HUES48 (cell line): Measurements from ENCODE around the gene ZC3H12C.
"Not testable (repeated sequence)": the region's sequence is repeated elsewhere in the genome, so short reads cannot be mapped to it uniquely, and the experiment has no call there.

Experiments
- H3K27ac ChIP-seq: one replicate; pipeline ENCODE4 v1.7.0; 2013; ENCODE audit warnings: low read depth, low read length, inconsistent platforms
- H3K27me3 ChIP-seq: 2 replicates; pipeline ENCODE4 v1.6.1; 2013; ENCODE audit warnings: mild to moderate bottlenecking, low read length; ENCODE audit not compliant: control insufficient read depth, insufficient read depth
- H3K36me3 ChIP-seq: 2 replicates; pipeline ENCODE4 v1.6.1; 2013; ENCODE audit warnings: low read length; ENCODE audit not compliant: control insufficient read depth, insufficient read depth
- H3K4me1 ChIP-seq: 2 replicates; pipeline ENCODE4 v1.6.1; 2013; ENCODE audit warnings: mild to moderate bottlenecking, low read length; ENCODE audit not compliant: control insufficient read depth, insufficient read depth
- H3K4me3 ChIP-seq: 2 replicates; pipeline ENCODE4 v1.5.1; 2013; ENCODE audit warnings: mild to moderate bottlenecking, low read depth, low read length
- H3K9ac ChIP-seq: 2 replicates; pipeline ENCODE4 v1.6.1; 2013; ENCODE audit warnings: mild to moderate bottlenecking, low read depth, low read length, moderate library complexity
- H3K9me3 ChIP-seq: 2 replicates; pipeline ENCODE4 v1.6.1; 2013; ENCODE audit warnings: low read length; ENCODE audit not compliant: control insufficient read depth, insufficient read depth

The ZC3H12C gene

GRCh38 chr11:110065189-110065588, 28.0 kb upstream of the ZC3H12C start:
- Histone ChIP-seq H3K9ac (no peak overlapping the region), H3K4me3 (no peak overlapping the region), H3K36me3 (no peaks in the 10 kb centered on the region), H3K27ac (no peak overlapping the region), H3K4me1 (no peaks in the 10 kb centered on the region), H3K9me3 (no peaks in the 10 kb centered on the region), H3K27me3 (no peaks in the 10 kb centered on the region)

- not testable (repeated sequence) for H3K27ac ChIP-seq, H3K27me3 ChIP-seq, H3K9me3 ChIP-seq, H3K9ac ChIP-seq, H3K4me3 ChIP-seq, H3K4me1 ChIP-seq, H3K36me3 ChIP-seq
Measured at GRCh38 chr11:110068001-110068400, 25.2 kb upstream of the ZC3H12C start.

- Histone ChIP-seq H3K27me3 (no peaks in the 10 kb centered on the region), H3K9ac (no peak overlapping the region), H3K4me3 (no peak overlapping the region), H3K36me3 (no peaks in the 10 kb centered on the region), H3K4me1 (no peaks in the 10 kb centered on the region), H3K27ac (no peak overlapping the region), H3K9me3 (no peaks in the 10 kb centered on the region)
Measured at GRCh38 chr11:110069158-110069737, 23.9 kb upstream of the ZC3H12C start.

- Histone ChIP-seq H3K27me3 (no peaks in the 10 kb centered on the region), H3K4me3 (no peak overlapping the region), H3K9ac (no peak overlapping the region), H3K27ac (no peak overlapping the region), H3K4me1 (peaks cover 2% of the 10 kb centered on the region), H3K36me3 (no peaks in the 10 kb centered on the region), H3K9me3 (no peaks in the 10 kb centered on the region)
Measured at GRCh38 chr11:110070176-110070575, 23.0 kb upstream of the ZC3H12C start.

- no peak overlapping the region for H3K9ac ChIP-seq
- H3K9me3 ChIP-seq = no peaks in the 10 kb centered on the region
- H3K36me3 ChIP-seq = no peaks in the 10 kb centered on the region
- H3K4me1 ChIP-seq = peaks cover 12% of the 10 kb centered on the region
- H3K27ac ChIP-seq = no peak overlapping the region
- no peak overlapping the region for H3K4me3 ChIP-seq
- no peaks in the 10 kb centered on the region for H3K27me3 ChIP-seq
Measured at GRCh38 chr11:110071197-110071596, 22.0 kb upstream of the ZC3H12C start.

DNA sequence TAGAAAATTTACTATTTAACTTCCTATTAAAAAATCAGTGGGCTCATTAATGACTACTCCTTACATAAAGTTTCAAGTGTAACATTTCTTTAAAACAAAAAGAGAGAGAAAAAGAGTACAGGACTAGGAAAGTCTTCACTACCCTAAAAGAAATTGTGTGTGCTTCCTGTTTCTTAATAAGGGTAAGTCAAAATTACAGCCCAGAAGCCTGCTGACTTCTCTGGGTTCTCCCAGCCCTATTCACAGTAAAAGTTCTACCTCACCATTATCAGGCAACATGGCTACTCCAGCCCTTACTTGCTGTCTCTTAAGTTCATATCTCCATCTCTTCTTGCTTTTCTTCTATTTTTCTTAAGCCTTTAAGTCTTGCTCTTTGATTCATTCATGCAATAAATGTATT, 20.3 kb upstream of the ZC3H12C start:
- Histone ChIP-seq H3K27me3 (no peaks in the 10 kb centered on the region), H3K27ac (no peak overlapping the region), H3K4me1 (peaks cover 29% of the 10 kb centered on the region), H3K9ac (no peak overlapping the region), H3K9me3 (no peaks in the 10 kb centered on the region), H3K36me3 (no peaks in the 10 kb centered on the region), H3K4me3 (no peak overlapping the region)

GRCh38 chr11:110074499-110074898, 18.7 kb upstream of the ZC3H12C start:
- Histone ChIP-seq H3K4me1 (peaks cover 31% of the 10 kb centered on the region), H3K27ac (no peak overlapping the region), H3K36me3 (no peaks in the 10 kb centered on the region), H3K27me3 (no peaks in the 10 kb centered on the region), H3K4me3 (no peak overlapping the region), H3K9me3 (peaks cover 6% of the 10 kb centered on the region; the same call in 1 of the 2 replicates), H3K9ac (no peak overlapping the region)

DNA sequence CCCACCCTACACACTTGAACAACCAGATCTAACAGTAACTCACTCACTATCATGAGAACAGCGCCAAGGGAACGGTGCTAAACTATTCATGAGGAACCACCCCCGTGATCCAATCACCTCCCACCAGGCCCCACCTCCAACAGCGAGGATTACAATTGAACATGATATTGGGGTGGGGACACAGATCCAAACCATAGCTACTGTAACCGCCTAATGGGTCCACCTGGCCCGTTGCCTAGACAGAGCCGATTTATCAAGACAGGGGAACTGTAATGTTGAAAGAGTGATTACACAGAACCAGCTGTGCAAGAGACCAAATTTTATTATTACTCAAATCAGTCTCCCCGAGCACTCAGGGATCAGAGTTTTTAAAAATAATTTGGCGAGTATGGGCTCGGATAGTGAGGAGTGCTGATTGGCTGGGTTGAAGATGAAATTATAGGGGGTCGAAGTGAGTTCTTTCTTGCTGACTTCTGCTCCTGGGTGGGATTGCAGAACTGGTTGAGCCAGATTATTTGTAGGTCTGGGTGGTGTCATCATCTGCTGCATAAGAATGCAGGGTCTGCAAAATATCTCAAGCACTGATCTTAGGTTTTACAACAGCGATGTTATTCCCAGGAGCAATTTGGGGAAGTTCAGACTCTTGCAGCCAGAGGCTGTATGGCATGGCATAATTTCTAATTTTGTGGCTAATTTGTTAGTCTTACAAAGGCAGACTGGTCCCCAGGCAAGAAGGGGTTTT, 17.9 kb upstream of the ZC3H12C start:
- H3K27me3 ChIP-seq = no peaks in the 10 kb centered on the region
- H3K4me1 ChIP-seq = peaks cover 31% of the 10 kb centered on the region
- peaks cover 6% of the 10 kb centered on the region; the same call in 1 of the 2 replicates for H3K9me3 ChIP-seq
- no peak overlapping the region for H3K27ac ChIP-seq
- H3K9ac ChIP-seq = no peak overlapping the region
- H3K4me3 ChIP-seq = no peak overlapping the region
- no peaks in the 10 kb centered on the region for H3K36me3 ChIP-seq

- peak overlapping the region; percentile 2 for H3K27ac ChIP-seq
Measured at GRCh38 chr11:110075847-110076208, 17.4 kb upstream of the ZC3H12C start.

DNA sequence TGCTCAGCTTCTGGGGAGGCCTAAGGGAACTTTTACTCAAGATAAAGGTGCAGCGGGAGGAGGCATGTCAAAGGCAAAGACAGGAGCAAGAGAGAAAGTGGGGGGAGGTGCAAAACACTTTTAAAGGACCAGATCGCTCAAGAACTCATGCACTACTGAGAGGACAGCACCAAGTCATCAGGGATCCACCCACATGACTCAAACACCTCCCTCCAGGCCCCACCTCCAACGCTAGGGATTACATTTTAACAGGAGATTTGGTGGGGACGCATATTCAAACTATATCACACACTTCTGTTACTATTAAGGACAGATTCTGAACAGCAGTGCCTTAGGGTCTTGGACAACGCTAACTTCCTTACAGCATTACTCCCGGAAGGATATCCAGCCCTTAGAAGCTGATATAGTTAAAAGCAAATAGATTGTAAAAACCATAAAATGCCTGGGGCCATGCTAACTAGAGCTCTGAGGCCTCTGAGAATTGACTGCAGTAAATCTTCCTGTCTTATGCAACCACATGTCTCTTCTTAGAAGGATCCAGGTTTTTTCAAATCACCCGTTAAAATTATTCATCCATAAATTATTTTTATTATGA, 16.7 kb upstream of the ZC3H12C start:
- H3K9me3 ChIP-seq = peaks cover 6% of the 10 kb centered on the region; the same call in 1 of the 2 replicates
- H3K4me1 ChIP-seq = peaks cover 31% of the 10 kb centered on the region
- H3K27ac ChIP-seq = peak overlapping the region; percentile 37
- no peak overlapping the region for H3K4me3 ChIP-seq
- H3K36me3 ChIP-seq = no peaks in the 10 kb centered on the region
- no peak overlapping the region for H3K9ac ChIP-seq
- no peaks in the 10 kb centered on the region for H3K27me3 ChIP-seq

More at GRCh38 chr11:110075847-110076208, 17.4 kb upstream of the ZC3H12C start:
- no peaks in the 10 kb centered on the region for H3K27me3 ChIP-seq
- no peak overlapping the region for H3K4me3 ChIP-seq
- no peaks in the 10 kb centered on the region for H3K36me3 ChIP-seq
- no peak overlapping the region for H3K9ac ChIP-seq
- peaks cover 6% of the 10 kb centered on the region; the same call in 1 of the 2 replicates for H3K9me3 ChIP-seq
- peaks cover 31% of the 10 kb centered on the region for H3K4me1 ChIP-seq

GRCh38 chr11:110077346-110077745, 15.8 kb upstream of the ZC3H12C start:
- Histone ChIP-seq H3K27ac (peak overlapping the region; percentile 88), H3K4me3 (no peak overlapping the region), H3K9ac (no peak overlapping the region), H3K4me1 (peaks cover 31% of the 10 kb centered on the region), H3K36me3 (no peaks in the 10 kb centered on the region), H3K9me3 (peaks cover 6% of the 10 kb centered on the region; the same call in 1 of the 2 replicates), H3K27me3 (no peaks in the 10 kb centered on the region)
